HG02610 (cell line): ENCODE measurements around the gene COQ2.
"Not testable (repeated sequence)": the region's sequence is repeated elsewhere in the genome, so short reads cannot be mapped to it uniquely, and the experiment has no call there.

Source experiments
- ATAC-seq: cut with Tn5 transposase; IDR thresholded peaks from one replicate; pipeline ENCODE4 v1.9.1; 2021; ENCODE audit warnings: mild to moderate bottlenecking, moderate library complexity; ENCODE audit not compliant: unreplicated experiment

Gene COQ2

DNA sequence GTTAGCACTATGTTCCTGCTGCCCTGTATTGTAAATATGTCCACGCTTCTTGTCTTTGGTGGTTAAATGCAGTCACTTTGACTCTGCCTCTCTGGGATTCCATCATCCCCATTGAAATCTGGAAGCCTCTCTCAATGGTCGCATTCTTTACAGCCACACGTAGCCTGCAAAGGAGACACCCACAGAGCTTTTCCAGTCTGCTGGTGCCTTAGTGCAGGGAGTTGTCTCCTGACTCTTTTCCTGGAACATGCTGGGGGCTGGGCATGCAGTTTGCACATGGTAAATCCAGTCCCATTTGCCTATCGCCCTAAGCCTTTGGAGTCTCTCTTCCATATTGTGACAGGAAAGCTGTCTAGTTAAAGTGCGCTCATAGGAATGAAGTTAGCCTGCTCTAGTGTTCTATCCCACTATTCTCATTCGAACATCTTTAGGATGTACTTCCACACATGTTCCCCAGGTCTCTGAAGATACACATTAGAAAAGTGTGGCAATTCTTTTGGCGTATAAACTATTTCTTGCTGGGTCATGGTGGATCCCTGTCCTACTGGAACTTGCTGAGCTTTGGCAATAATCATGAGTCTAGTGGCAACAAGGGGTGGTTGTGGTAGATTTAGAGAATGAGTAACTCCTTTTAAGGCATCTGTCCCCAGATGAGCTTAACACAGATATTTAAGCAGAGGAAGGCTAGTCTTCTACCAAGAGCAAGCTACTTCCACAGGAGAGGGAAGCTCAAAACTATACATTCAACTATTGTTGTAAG lies 33.7 kb downstream of the COQ2 start:
- ATAC-seq: no peak

- ATAC-seq: no peak
Measured at GRCh38 chr4:83248486-83248885, 36.1 kb downstream of the COQ2 start.

DNA sequence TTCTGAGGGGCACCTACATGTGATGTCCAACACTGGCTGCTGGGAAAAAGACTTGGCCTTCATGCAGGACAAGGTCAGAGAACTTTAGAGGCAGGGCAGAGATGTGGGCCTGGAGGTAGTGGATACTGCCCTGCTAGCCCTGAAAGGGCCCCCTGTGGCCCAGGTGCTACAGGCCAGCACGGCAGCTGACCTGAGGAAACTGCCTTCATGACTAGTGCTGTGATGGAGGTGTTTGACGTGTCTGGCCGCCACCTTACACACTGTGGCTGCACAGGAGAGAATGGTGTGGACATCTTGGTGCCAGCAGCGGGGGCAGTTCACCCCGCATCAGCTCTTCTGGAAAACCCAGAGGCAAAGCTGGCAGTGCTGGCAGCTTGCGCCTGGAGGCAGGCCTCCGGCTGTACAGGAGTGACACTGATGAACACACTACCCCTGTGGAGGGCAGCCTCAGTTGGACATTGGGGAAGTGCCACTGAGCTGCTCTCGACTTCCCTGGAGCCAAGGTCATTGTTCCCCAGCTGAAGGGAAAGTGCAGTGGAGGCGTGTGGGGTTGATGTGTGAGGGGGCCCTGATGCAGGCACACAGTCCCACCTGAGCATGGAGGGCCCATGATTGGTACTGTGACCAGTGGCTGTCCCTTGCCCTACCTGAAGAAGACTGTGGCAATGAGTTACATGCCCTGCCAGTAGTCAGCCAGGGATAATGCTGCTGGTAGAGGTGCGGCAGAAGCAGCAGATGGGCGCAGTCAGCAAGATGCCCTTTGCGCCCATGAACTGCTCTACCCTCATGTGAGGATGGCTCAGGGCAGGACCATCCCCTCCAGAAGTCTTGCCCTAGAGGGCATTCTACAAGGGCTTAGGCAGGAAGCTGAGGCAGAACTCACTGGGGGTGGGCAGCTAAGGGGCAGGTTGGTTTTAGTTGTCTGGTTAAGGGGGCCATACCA lies 36.9 kb downstream of the COQ2 start:
- no peak for ATAC-seq

DNA sequence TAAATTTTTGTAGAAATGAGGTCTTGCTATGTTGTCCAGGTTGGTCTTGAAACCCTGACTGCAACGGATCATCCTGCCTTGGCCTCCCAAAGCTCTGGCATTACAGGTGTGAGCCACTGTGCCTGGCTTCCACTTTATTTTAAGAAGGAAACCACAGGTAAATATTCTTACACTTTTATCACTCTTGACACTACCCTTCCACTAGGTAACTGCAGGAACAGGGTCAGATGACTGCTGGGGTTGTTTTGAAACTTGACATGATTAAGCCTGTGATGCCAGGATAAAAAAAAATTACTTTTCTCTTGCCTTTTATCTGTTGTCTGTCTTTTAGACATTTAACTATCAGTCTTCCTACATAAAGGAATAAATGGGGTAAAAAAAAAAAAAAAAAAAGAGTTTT lies 43.5 kb downstream of the COQ2 start:
- ATAC-seq: no peak

GRCh38 chr4:83240379-83240875 lies 44.2 kb downstream of the COQ2 start:
- ATAC-seq: peak; percentile 91

DNA sequence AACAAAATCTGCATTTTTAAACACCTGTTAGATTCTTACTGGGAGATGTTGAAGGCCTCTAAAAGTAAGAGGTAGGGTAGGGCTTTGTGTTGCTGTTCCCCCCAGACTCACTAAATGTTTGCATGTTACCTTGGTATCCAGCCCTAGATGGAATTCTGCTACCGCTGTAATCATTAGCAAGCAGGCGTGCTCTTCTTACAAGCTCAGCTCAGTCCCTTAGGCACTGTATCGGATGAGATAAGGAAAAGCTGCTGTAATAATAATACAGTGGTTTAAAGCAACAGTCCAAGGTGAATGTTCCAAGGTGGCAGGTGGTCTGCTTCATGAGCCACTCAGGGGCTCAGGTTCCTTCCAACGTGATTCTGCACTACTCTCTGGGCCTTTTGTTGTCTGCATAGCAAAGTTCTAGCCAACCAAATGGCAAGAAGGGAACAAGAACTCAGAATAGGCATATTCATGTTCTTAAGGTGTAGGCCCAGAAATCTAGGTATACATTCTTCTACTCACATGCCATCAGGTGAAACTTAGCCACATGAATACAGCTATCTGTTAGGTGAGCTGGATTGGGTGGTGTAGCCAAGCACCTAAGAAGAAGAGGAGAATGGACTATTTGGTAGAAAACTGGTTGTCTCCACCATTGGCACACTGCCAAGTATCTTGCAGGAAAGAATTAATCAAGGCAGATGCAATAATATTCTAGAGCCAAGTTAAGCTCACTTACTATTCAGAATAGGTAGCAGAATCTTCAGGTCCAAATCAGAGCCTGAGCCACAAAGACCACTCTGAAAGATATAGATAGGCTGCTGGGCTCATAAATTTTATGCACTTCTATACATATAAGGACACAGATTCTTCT lies 46.0 kb downstream of the COQ2 start:
- no peak for ATAC-seq

GRCh38 chr4:83237591-83237990 lies 47.0 kb downstream of the COQ2 start:
- ATAC-seq: no peak

DNA sequence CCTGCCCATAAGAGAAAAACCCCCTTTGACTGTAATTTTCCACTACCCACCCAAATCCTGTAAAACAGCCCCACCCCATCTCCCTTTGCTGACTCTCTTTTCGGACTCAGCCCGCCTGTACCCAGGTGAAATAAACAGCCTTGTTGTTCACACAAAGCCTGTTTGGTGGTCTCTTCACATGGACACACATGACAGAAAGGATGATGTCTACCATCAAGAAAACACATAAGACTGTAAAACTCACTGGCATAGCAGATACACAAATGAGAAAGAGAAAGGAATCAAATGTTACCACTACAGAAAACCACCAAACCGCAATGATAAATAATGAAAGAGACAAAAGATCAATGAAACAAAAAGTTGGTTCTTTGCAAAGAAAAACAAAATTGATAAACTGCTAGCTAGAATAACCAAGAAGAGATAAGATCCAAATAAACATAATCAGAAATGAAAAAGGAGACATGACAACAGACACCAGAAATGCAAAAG lies 48.9 kb downstream of the COQ2 start:
- peak; percentile 34 for ATAC-seq

GRCh38 chr4:83234902-83235644 lies 49.5 kb downstream of the COQ2 start:
- peak; percentile 35 for ATAC-seq

DNA sequence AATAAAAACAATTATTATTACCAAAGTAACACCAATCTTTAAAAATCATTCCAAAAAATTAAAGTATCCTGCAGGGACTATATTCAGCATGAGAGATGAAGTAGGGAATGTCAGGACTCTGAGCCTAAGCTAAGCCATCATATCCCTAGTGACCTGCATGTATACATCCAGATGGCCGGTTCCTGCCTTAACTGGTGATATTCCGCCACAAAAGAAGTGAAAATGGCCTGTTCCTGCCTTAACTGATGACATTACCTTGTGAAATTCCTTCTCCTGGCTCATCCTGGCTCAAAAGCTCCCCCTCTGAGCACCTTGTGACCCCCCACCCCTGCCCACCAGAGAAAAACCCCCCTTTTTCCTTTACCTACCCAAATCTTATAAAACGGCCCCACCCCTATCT lies 50.2 kb downstream of the COQ2 start:
- ATAC-seq: not testable (repeated sequence)

DNA sequence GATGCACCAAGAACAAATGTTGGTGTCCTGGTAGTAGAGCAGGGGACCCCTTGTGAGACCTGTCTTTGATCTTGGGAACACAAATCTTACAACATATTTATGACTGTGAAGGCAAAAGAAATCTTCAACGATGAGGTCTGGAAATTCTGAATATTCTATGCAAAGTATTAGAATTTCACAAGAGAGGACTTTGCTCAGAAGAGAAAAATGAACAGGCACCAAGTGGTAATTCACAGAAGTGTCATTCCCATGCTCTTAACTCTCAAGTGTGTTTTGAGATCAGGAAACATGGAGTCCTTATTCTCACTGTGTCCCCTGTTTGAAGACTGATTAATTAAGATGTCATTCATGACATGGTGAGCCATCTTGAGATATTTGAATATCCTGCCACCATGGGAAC lies 52.5 kb downstream of the COQ2 start:
- ATAC-seq: no peak

GRCh38 chr4:83231620-83232076 lies 53.0 kb downstream of the COQ2 start:
- ATAC-seq: peak; percentile 69

- no peak for ATAC-seq
Measured at GRCh38 chr4:83230928-83231327, 53.7 kb downstream of the COQ2 start.

GRCh38 chr4:83229791-83230190 lies 54.8 kb downstream of the COQ2 start:
- ATAC-seq: no peak

DNA sequence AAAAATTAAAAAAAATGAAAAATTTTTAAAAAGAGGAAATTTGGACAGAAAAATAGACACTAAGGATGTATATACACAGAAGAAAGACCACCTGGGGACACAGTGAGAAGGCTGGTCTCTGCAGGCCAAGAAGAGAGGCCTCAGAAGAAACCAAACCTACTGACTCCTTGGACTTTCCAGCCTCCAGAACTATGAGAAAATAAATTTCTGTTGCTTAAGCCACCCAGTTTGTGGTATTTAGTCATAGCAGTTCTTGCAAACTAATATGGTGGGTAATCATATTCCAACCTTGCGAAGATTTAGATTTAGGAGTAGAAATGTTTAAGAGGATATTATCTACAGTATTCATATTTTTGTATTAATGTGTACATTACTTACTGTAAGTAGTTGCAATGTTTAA lies 56.4 kb downstream of the COQ2 start:
- no peak for ATAC-seq

GRCh38 chr4:83224502-83225197 lies 59.9 kb downstream of the COQ2 start:
- no peak for ATAC-seq

- no peak for ATAC-seq
Measured at GRCh38 chr4:83223781-83224180, 60.8 kb downstream of the COQ2 start.

GRCh38 chr4:83221897-83222441 lies 62.6 kb downstream of the COQ2 start:
- ATAC-seq: peak; percentile 44
